Embryonic facial prominence (tissue), 1 donor: ENCODE data around the gene ALPL.
"Not testable (repeated sequence)": the region's sequence is repeated elsewhere in the genome, so short reads cannot be mapped to it uniquely, and the experiment has no call there.

Source experiments
- DNase-seq: peaks from one replicate; pipeline ENCODE4 v3.0.0-alpha.2; 2016; ENCODE audit errors: extremely low spot score

ALPL gene

GRCh38 chr1:21559788-21560567 lies 50.8 kb downstream of the ALPL start:
- DNase-seq = no peak

GRCh38 chr1:21560916-21561638 lies 51.9 kb downstream of the ALPL start:
- DNase-seq = no peak

DNA sequence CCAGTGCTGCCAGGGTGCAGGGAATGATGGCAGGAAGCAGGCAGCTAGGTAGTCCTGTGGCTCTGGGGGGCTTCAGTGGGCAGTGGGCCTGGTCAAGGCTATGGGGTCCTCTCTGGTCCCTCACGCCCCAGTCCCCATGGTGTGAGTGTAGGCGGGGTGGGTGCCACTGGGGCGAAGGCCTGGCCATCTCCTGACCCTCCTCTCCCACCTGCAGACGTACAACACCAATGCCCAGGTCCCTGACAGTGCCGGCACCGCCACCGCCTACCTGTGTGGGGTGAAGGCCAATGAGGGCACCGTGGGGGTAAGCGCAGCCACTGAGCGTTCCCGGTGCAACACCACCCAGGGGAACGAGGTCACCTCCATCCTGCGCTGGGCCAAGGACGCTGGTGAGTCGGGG lies 53.7 kb downstream of the ALPL start:
- DNase-seq = no peak

- DNase-seq = no peak
Observed at GRCh38 chr1:21563971-21564370, 54.7 kb downstream of the ALPL start.

DNA sequence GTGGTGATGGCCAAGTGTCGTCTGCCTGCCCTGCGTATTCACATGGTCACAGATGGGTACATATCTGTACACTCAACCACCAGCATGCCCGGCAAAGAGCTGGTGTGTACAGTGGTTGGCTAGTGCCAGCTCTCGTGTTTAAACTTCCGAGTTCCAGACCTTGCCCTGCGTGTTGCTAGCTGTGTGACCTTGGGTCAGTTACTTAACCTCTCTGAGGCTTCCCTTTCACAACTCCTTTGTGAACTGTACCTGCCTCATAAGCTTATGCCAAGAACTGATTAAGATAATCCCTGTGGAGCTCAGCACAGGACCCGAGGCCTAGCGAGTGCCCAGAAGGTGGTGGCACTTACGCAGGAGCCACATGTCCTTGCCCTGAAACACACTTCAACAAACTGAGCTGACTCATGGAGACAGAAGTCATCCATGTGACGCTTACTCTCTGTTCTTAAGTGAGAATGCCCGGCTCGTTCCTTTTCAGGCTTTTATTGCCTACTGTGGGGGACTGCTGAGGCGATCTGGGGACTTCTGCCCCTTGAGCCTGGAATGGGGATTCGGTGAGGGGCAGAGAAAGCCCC lies 55.4 kb downstream of the ALPL start:
- no peak for DNase-seq

DNA sequence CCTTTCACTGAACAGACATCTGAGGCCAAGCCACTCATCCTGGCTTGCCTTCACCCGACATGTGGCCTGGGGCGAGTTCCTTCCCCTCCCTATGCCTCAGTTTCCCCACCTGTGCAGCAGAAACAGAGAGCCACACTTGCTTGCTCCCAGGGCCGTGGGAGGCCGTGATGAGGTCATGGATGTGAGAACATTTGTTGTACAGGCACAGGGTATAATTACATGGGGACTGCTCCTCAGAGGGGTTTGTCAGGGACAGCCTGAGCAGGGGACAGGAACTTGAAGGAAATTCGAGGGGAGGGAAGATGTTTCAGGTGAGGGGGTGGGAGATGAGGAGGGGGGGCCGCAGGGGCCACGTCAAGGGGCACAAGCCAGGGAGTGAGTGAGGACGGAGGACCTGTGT lies 56.1 kb downstream of the ALPL start:
- DNase-seq = no peak

- not testable (repeated sequence) for DNase-seq
Observed at GRCh38 chr1:21566361-21566760, 57.1 kb downstream of the ALPL start.

DNA sequence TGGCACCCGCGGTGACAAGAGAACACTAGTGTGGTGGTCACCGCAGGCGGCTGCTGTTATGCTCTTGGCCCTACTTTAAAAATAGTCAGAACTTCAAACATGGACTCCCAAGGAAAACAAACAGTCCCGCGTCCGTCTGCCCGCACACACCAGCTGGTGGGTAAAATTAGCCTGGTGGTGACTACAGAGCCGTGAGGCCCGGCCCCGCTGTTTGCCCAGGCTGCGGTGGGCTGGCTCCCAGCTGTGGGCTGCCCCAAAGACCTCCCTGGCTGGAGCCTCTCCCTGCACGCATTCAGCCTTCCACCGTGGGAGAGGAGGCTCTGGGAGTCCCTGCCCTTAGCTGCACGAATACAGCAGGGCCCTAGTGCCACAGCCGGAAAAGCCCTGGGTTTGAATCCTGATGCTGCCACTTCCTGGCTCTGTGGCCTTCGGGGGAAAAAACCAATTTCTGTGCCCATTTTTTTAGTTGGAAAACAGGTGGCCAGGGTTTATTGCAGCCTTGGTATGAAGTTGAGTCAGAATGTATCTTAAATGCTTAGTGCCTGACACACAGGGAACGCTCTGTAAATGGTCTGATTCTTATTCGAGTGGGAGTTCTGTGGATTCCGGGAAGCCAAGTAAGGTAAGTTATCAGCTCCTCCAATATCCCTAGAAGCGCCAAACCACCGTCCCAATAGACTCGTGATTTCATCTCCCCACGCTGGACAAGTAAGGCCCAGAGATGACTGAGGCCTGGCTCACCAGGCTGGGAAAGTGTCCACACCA lies 58.2 kb downstream of the ALPL start:
- DNase-seq = no peak

- DNase-seq = no peak
Observed at GRCh38 chr1:21568006-21568746, 59.0 kb downstream of the ALPL start.

DNA sequence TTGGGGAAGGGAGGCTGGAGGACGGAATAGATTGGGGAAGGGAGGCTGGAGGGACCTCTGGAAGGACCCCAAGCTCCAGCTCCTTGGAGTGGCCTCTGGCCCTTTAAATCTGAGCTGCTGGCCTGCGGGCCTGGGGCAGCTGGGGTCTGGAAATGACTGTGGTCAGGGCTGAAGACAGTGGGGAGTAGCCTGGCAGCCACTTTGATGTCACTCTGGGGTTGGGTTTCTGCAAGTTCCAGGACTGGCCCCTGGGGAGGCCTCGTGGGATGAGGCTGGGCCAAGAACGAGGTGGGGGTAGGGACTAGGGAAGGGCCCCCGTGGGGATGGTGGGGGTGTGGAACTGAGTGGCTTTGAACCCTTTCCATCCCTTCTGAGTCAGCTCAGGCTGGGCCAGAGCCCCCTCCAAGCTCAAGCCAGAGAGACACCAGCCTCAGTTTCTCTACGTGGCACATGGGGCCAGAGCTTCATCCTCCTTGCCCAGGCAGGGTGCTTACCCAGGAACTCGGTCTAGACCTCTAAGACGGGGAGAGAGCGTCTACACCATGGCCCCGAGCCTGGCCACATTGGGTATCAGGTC lies 59.7 kb downstream of the ALPL start:
- no peak for DNase-seq

DNA sequence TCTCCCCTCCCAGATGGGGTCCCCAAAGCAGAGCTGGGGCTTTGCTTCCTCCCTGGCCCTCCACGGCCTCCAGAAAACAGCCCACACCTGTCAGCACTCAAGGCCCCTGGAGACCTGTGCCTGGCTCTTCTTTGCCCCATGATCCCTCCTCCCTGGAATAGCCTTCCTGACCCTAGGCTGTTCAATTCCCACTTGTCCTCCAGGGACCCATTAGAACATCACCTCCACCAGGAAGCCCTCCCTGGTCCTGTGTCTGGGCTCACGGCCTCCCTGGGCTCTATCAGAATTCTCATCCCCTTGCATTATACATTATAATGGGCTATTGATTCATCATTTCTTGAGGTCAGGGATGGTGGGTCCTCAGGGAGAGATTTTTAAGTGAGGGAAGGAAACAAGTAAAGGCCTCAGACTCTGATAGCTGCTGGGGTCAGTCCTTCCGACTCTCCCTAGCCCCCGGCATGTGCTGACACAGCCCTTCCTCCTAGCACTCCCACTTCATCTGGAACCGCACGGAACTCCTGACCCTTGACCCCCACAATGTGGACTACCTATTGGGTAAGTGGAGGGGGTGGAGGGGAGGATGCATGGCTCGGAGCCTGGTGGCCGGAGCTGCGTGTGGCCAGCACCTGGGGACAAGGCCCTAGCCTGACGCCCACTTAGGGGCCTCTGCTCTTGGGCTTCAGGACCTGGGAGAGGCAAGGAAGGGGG lies 60.8 kb downstream of the ALPL start:
- no peak for DNase-seq

DNA sequence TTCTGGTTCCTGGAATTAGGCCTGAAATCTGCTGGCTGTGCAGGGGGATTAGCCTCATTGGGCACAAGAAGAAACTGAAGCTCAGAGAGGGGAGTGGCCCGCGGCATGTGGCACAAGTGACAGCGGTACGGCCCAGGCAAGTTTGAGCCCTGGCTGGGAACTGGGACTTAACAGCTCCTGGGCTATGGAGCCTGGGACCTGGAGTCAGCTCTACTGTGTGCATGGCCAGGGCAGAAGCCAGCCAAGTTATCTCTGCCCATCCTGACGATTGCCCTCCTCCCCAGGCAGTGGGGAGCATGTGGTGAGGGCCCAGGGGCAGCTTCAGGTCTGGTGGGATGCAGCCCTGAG lies 61.3 kb downstream of the ALPL start:
- DNase-seq = no peak

DNA sequence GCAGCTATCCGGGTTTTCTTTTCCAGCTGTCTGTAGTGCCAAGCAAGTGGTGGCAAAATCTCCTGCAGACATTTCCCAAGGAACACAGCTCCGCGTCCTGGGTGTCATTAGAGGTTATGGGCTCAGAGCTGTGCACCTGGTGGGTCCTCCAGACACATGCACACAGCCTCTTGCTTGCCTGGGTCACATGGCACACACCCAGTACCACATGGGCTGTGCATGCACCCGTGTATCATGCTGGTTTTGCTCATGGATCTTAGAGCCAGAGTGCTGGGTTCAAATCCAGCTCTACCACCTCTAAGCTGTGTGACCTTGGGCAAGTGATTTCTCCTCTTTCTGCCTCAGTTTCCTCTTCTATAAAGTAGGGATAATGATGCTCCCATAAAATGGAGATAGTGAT lies 61.7 kb downstream of the ALPL start:
- DNase-seq = no peak

- no peak for DNase-seq
Observed at GRCh38 chr1:21572221-21572620, 63.0 kb downstream of the ALPL start.

DNA sequence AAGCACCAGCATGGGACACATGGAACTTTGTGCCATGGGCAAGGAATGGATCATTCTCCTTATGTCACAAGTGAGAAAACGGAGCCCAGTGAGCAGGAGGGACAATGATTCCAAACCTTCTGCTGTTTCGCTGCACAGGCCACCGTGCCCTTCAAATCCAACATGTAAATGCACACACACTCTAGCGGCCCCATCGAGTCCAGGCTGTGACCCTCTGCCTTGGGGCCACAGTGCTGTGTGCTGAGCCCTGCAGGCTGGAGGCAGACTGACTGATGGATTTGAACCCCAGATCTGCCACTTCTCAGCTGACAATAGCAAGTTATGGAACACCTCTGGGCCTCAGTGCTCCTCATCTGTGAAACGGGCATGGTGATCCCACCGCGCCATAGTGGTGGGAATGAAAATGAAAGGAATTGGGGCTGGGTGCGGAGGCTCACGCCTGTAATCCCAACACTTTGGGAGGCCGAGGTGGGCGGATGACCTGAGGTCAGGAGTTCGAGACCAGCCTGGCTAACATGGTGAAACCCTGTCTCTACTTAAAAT lies 63.6 kb downstream of the ALPL start:
- DNase-seq = no peak

DNA sequence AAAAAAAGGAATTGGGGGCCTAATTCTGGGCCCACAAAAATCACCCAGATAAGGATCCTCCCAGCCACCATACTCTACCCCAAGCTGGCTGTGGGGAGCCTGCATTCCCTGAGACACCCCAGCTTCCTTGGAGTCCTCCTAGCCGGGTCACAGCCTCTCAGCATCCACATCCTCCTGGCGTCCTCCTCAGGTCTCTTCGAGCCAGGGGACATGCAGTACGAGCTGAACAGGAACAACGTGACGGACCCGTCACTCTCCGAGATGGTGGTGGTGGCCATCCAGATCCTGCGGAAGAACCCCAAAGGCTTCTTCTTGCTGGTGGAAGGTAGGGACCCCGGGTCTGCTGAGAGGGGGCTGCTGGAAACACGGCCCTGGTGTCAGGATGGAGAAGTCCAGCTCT lies 64.3 kb downstream of the ALPL start:
- no peak for DNase-seq

DNA sequence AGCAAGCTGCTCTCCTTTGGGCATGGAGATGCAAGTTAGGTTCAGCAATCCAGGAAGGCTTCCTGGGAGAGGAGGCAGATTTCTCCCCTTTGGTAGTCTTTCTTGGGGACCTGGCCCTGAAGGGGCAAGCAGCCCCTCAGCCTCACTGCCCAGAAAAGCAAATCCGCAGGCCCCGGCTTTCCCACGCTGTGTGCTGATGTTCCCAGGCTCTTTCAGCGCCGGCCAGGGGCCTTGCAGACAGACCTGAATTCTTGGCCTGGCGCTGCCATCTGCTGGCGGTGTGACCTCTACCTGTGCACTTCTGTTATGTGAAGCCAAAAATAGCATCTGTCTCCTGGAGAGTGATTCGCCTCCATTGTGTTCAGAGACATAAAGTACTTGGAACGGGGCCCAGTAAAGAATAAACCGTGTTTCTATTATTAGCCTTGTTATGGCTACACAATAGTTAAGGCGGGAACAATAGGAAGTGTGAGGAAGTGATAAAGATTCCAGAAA lies 64.8 kb downstream of the ALPL start:
- peak; percentile 71 for DNase-seq

DNA sequence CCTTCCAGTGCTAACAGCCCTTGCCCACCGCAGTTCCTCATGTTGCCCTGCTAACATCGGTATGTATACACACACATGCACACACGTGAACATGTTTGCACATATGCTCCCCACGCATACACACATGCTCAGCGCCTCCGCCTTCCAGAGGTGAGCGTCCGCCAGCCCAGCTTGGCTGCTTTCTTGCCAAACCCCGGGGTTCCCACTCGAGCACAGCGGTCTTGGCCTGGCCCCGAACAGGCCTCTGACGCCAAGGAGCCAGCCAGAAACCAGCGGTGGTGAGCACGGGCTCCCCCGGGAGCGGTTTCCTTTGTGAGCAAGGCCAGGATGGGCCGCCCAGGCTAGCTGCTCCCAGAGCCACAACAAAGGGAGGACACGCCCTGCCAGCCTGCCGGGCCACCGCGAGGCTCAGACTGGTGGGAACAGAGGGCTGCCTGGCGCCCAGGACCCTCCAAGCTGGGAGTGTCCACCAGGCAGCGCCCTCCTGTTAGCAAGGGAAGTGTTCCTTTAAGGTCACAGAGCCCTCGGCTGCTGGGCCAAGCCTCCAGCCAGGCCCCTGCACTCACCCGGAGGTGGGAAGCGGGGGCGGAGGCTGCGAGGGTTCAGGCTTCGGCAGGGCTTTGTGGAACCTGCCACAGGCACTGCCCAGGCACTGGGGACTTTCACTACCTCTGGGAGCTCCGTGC lies 65.4 kb downstream of the ALPL start:
- DNase-seq = no peak

- DNase-seq = no peak
Observed at GRCh38 chr1:21575351-21575942, 66.2 kb downstream of the ALPL start.
